B cell (primary cell): ENCODE data around the gene MICU2. TPM values are rescaled to one million over a fixed set of nuclear protein-coding genes. Genes with fewer than 3 reads are reported as not detected.

Experiments used
- ATAC-seq: fragments of 200-7000 bp; cut with Tn5 transposase; one replicate; pipeline ENCODE4 v1.10.0; 2021; ENCODE audit warnings: low read depth, mild to moderate bottlenecking, moderate number of reproducible peaks, moderate library complexity
- CTCF ChIA-PET: fragments of 350-600 bp; sonication (Branson Sonifier 250); formaldehyde crosslinking; loops from one replicate; lab custom pipeline; 2021; ENCODE audit warnings: antibody characterized with exemption, inconsistent platforms; lab: Charles Lee
- POLR2A ChIA-PET: fragments of 350-600 bp; sonication (Branson Sonifier 250); formaldehyde crosslinking; loops from one replicate; lab custom pipeline; 2021; ENCODE audit warnings: antibody characterized with exemption; lab: Charles Lee
- DNase-seq: peaks from one replicate; pipeline ENCODE4 v3.0.0; 2013
- H2AFZ ChIP-seq: 2 replicates; pipeline ENCODE4 v1.6.1; 2012; ENCODE audit warnings: mild to moderate bottlenecking, low read depth, low read length; ENCODE audit not compliant: insufficient read depth, poor library complexity, severe bottlenecking
- H3K27ac ChIP-seq, 2 donors: 1 replicate in 1 of 2; 2 replicates in 1 of 2; pipeline ENCODE4 v1.5.1; 2012 to 2013; ENCODE audit warnings: low read length in 2 of 2, mild to moderate bottlenecking in 2 of 2, moderate library complexity in 1 of 2
- H3K27me3 ChIP-seq, 4 experiments: fragments of 200-600 bp in 1 of 4; sonication (generic) in 1 of 4; replicated peaks in 1 of 4; 1 replicate in 2 of 4; 2 replicates in 2 of 4; pipeline versions ENCODE4 v1.6.1 to v1.7.0; 2013 to 2016; ENCODE audit warnings: low read length in 3 of 4, mild to moderate bottlenecking in 2 of 4, mixed read lengths in 1 of 4, moderate library complexity in 1 of 4; ENCODE audit not compliant: insufficient read depth in 4 of 4, control insufficient read depth in 3 of 4; ENCODE audit errors: control extremely low read depth in 1 of 4
- H3K36me3 ChIP-seq, 2 experiments: replicated peaks in 1 of 2; 1 replicate in 1 of 2; 2 replicates in 1 of 2; pipeline versions ENCODE4 v1.6.1 to v1.7.1; 2013; ENCODE audit warnings: low read length in 1 of 2; ENCODE audit not compliant: insufficient read depth in 2 of 2, control insufficient read depth in 1 of 2; ENCODE audit errors: control extremely low read depth in 1 of 2, extremely low read depth in 1 of 2
- H3K4me1 ChIP-seq, 2 donors: fragments of 200-600 bp in 1 of 2; sonication (generic) in 1 of 2; 1 replicate in 1 of 2; 2 replicates in 1 of 2; pipeline versions ENCODE4 v1.5.1 to v1.6.1; 2013 to 2017; ENCODE audit warnings: low read length in 2 of 2; ENCODE audit not compliant: control insufficient read depth in 2 of 2, insufficient read depth in 2 of 2
- H3K4me2 ChIP-seq: replicated peaks from 2 replicates; pipeline ENCODE3; 2012; ENCODE audit warnings: mild to moderate bottlenecking, low read depth, low read length; ENCODE audit not compliant: poor library complexity, severe bottlenecking
- H3K4me3 ChIP-seq, 5 experiments: fragments of 200-600 bp in 1 of 5; sonication (generic) in 1 of 5; 1 replicate in 3 of 5; 2 replicates in 2 of 5; pipeline versions ENCODE4 v1.5.1 to v1.7.0; 2011 to 2016; ENCODE audit warnings: low read length in 4 of 5, mild to moderate bottlenecking in 4 of 5, low read depth in 2 of 5, control low read depth in 1 of 5, moderate library complexity in 1 of 5; ENCODE audit not compliant: insufficient read depth in 1 of 5; ENCODE audit errors: control extremely low read depth in 1 of 5, extremely low read depth in 1 of 5
- H3K79me2 ChIP-seq: fragments of 200-600 bp; sonication (generic); one replicate; pipeline ENCODE4 v1.6.0; 2016; ENCODE audit warnings: low read length; ENCODE audit not compliant: control insufficient read depth, insufficient read depth
- H3K9ac ChIP-seq: fragments of 200-600 bp; sonication (generic); 2 replicates; pipeline ENCODE4 v1.6.1; 2017; ENCODE audit warnings: mild to moderate bottlenecking, low read length, moderate library complexity
- H3K9me3 ChIP-seq, 3 donors: one replicate each; pipeline versions ENCODE4 v1.6.1 to v1.7.1; 2013; ENCODE audit warnings: low read length in 2 of 3; ENCODE audit not compliant: control insufficient read depth in 2 of 3, insufficient read depth in 1 of 3; ENCODE audit errors: control extremely low read depth in 1 of 3
- H4K20me1 ChIP-seq: 2 replicates; pipeline ENCODE4 v1.6.0; 2012; ENCODE audit warnings: mild to moderate bottlenecking, low read length; ENCODE audit not compliant: insufficient read depth, control insufficient read depth, poor library complexity, severe bottlenecking
- H3K27ac Mint-ChIP-seq: one replicate; pipeline ENCODE4 v1.8.0; 2021; ENCODE audit warnings: mixed read lengths
- H3K27me3 Mint-ChIP-seq: one replicate; pipeline ENCODE4 v1.8.0; 2021; ENCODE audit warnings: mixed read lengths
- H3K4me1 Mint-ChIP-seq: one replicate; pipeline ENCODE4 v1.8.0; 2021; ENCODE audit warnings: mixed read lengths
- H3K4me3 Mint-ChIP-seq: one replicate; pipeline ENCODE4 v1.8.0; 2021; ENCODE audit warnings: mixed read lengths
- H3K9me3 Mint-ChIP-seq: one replicate; pipeline ENCODE4 v1.8.0; 2022; ENCODE audit warnings: mixed read lengths; ENCODE audit not compliant: insufficient read depth
- EZH2 ChIP-seq: IDR thresholded peaks from 2 replicates; pipeline ENCODE4 v1.6.1; 2012; ENCODE audit warnings: borderline replicate concordance, low read depth, mild to moderate bottlenecking, moderate library complexity, low read length; ENCODE audit not compliant: insufficient read depth, poor library complexity, severe bottlenecking
- WGBS: methylation state at CpG from one replicate; pipeline ENCODE4 v1.1.5; 2013; ENCODE audit warnings: missing lambda C conversion rate; ENCODE audit not compliant: insufficient coverage; 5-methylcytosine and 5-hydroxymethylcytosine counted together
- intact Hi-C: fragments of 100-400 bp; cut with micrococcal nuclease; formaldehyde crosslinking; loops from one replicate; pipeline ENCODE4 v1.10.0; 2022
- polyA plus RNA-seq: library from polyadenylated mRNA; depleted of rRNA; stranded (reverse); fragments of >200 nt; gene quantifications from 2 replicates; pipeline ENCODE4 v1.2.3, GENCODE V29; 2012
- total RNA-seq, 2 donors: library from RNA; stranded (reverse); fragments of 120-200 nt in 1 of 2; gene quantifications; 1 replicate in 1 of 2; 2 replicates in 1 of 2; pipeline versions ENCODE4 v1.2.3 to v1.2.4, GENCODE V29; 2013 to 2022
- TF ChIP-seq, protein P1 (sequence below): fragments of 200-600 bp; IDR thresholded peaks from one replicate; pipeline ENCODE4 v1.8.0; 2022; ENCODE audit warnings: antibody characterized with exemption, mild to moderate bottlenecking

The MICU2 gene
- total and polyA plus RNA-seq, 2 donors (not counting 1 experiment from before 2014, with no cell fraction given): 52.2 to 56.7 TPM

GRCh38 chr13:21539687-21540086 lies 64.3 kb downstream of the MICU2 start:
- Histone ChIP-seq H3K4me3 (no peak overlapping the region), H2AFZ (no peak overlapping the region), H3K4me2 (no peak overlapping the region), H4K20me1 (peaks cover 24% of the 10 kb centered on the region), H3K9ac (no peak overlapping the region), H3K79me2 (peaks cover 23% of the 10 kb centered on the region), H3K27ac (no peak overlapping the region), H3K4me1 (no peaks in the 10 kb centered on the region), H3K27me3 (no peaks in the 10 kb centered on the region), H3K36me3 (peaks cover 0 to 22% of the 10 kb centered on the region in 2 experiments), H3K9me3 (no peaks in the 10 kb centered on the region)
- CTCF ChIA-PET: no interaction called here
- TF ChIP-seq, protein P1, sequence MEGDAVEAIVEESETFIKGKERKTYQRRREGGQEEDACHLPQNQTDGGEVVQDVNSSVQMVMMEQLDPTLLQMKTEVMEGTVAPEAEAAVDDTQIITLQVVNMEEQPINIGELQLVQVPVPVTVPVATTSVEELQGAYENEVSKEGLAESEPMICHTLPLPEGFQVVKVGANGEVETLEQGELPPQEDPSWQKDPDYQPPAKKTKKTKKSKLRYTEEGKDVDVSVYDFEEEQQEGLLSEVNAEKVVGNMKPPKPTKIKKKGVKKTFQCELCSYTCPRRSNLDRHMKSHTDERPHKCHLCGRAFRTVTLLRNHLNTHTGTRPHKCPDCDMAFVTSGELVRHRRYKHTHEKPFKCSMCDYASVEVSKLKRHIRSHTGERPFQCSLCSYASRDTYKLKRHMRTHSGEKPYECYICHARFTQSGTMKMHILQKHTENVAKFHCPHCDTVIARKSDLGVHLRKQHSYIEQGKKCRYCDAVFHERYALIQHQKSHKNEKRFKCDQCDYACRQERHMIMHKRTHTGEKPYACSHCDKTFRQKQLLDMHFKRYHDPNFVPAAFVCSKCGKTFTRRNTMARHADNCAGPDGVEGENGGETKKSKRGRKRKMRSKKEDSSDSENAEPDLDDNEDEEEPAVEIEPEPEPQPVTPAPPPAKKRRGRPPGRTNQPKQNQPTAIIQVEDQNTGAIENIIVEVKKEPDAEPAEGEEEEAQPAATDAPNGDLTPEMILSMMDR: no peak
- no peak for TF ChIP-seq EZH2
- Mint-ChIP-seq H3K9me3 (no peaks in the 10 kb centered on the region), H3K27ac (no peak overlapping the region), H3K4me3 (no peak overlapping the region), H3K27me3 (no peaks in the 10 kb centered on the region), H3K4me1 (peaks cover 18% of the 10 kb centered on the region)
- POLR2A ChIA-PET: no interaction called here
- DNase-seq: no peak
- ATAC-seq: no peak
- intact Hi-C loops: no loop called here

GRCh38 chr13:21538753-21539152 lies 65.2 kb downstream of the MICU2 start:
- H3K27ac ChIP-seq: no peak overlapping the region
- H3K4me3 ChIP-seq: no peak overlapping the region
- peaks cover 13% of the 10 kb centered on the region for H3K79me2 ChIP-seq
- H2AFZ ChIP-seq: no peak overlapping the region
- Mint-ChIP-seq H3K27ac (no peak overlapping the region), H3K4me3 (no peak overlapping the region), H3K9me3 (no peaks in the 10 kb centered on the region), H3K4me1 (peaks cover 10% of the 10 kb centered on the region), H3K27me3 (no peaks in the 10 kb centered on the region)
- DNase-seq (no peak), ATAC-seq (no peak)
- ChIA-PET CTCF (no interaction called here), POLR2A (no interaction called here)
- H3K27me3 ChIP-seq: no peaks in the 10 kb centered on the region
- H3K9ac ChIP-seq: no peak overlapping the region
- peaks cover 27% of the 10 kb centered on the region for H4K20me1 ChIP-seq
- WGBS: no CpG with 5 or more reads among the region's 1 CpG
- no peak overlapping the region for H3K4me2 ChIP-seq
- H3K4me1 ChIP-seq: no peaks in the 10 kb centered on the region
- TF ChIP-seq, protein P1: no peak
- TF ChIP-seq EZH2: no peak
- H3K9me3 ChIP-seq: no peaks in the 10 kb centered on the region
- peaks cover 0 to 25% of the 10 kb centered on the region in 2 experiments for H3K36me3 ChIP-seq
- intact Hi-C loops: no loop called here
